BE2C (cell line): Measurements from ENCODE around the gene OTP.

ENCODE experiments used
- DNase-seq: peaks from one replicate; pipeline ENCODE4 v3.0.0-alpha.2; 2020
- H3K27me3 ChIP-seq: fragments of 250-450 bp; sonication (Bioruptor Pico); 2 replicates; pipeline ENCODE4 v1.5.1; 2020; ENCODE audit warnings: mild to moderate bottlenecking
- H3K36me3 ChIP-seq: fragments of 250-450 bp; sonication (Bioruptor Pico); 2 replicates; pipeline ENCODE4 v1.5.1; 2020; ENCODE audit warnings: mild to moderate bottlenecking
- H3K4me1 ChIP-seq: fragments of 250-450 bp; sonication (Bioruptor Pico); 2 replicates; pipeline ENCODE4 v1.5.1; 2020
- H3K4me3 ChIP-seq: 2 replicates; pipeline ENCODE4 v1.5.1; 2011; ENCODE audit warnings: low read depth, low read length
- H3K9me3 ChIP-seq: fragments of 250-450 bp; sonication (Bioruptor Pico); 2 replicates; pipeline ENCODE4 v1.5.1; 2020
- CTCF ChIP-seq: IDR thresholded peaks from 2 replicates; pipeline ENCODE4 v1.5.1; 2012; ENCODE audit warnings: mild to moderate bottlenecking, low read depth, low read length

Gene OTP

GRCh38 chr5:77635917-77636640, 2.4 kb downstream of the OTP start:
- Histone ChIP-seq H3K4me1 (peaks cover 1% of the 10 kb centered on the region; the same call in 1 of the 2 replicates), H3K9me3 (no peaks in the 10 kb centered on the region), H3K36me3 (no peaks in the 10 kb centered on the region), H3K4me3 (no peak overlapping the region), H3K27me3 (peaks cover 100% of the 10 kb centered on the region)
- DNase-seq = no peak
- no peak for TF ChIP-seq CTCF

- no peak for DNase-seq
- no peak overlapping the region for H3K4me3 ChIP-seq
- no peaks in the 10 kb centered on the region for H3K9me3 ChIP-seq
- no peaks in the 10 kb centered on the region for H3K36me3 ChIP-seq
- TF ChIP-seq CTCF = no peak
- H3K4me1 ChIP-seq = peaks cover 3% of the 10 kb centered on the region; the same call in 1 of the 2 replicates
- H3K27me3 ChIP-seq = peaks cover 100% of the 10 kb centered on the region
Measured at GRCh38 chr5:77635067-77635916, 3.2 kb downstream of the OTP start.

GRCh38 chr5:77633709-77634108, 4.8 kb downstream of the OTP start:
- Histone ChIP-seq H3K4me3 (no peak overlapping the region), H3K27me3 (peaks cover 100% of the 10 kb centered on the region), H3K9me3 (no peaks in the 10 kb centered on the region), H3K4me1 (peaks cover 3% of the 10 kb centered on the region; the same call in 1 of the 2 replicates), H3K36me3 (no peaks in the 10 kb centered on the region)
- TF ChIP-seq CTCF = no peak
- no peak for DNase-seq

GRCh38 chr5:77633207-77633675, 5.3 kb downstream of the OTP start:
- Histone ChIP-seq H3K9me3 (no peaks in the 10 kb centered on the region), H3K36me3 (no peaks in the 10 kb centered on the region), H3K4me3 (no peak overlapping the region), H3K4me1 (peaks cover 3% of the 10 kb centered on the region; the same call in 1 of the 2 replicates), H3K27me3 (peaks cover 95% of the 10 kb centered on the region)
- no peak for DNase-seq
- TF ChIP-seq CTCF = no peak

- Histone ChIP-seq H3K36me3 (no peaks in the 10 kb centered on the region), H3K4me3 (no peak overlapping the region), H3K4me1 (peaks cover 3% of the 10 kb centered on the region; the same call in 1 of the 2 replicates), H3K9me3 (no peaks in the 10 kb centered on the region), H3K27me3 (peaks cover 90% of the 10 kb centered on the region)
- TF ChIP-seq CTCF = no peak
- DNase-seq = no peak
Measured at GRCh38 chr5:77632526-77633206, 5.8 kb downstream of the OTP start.
